ENCODE measurements around the gene IL1RL1. TPM values are rescaled to one million over a fixed set of nuclear protein-coding genes. Genes with fewer than 3 reads are reported as not detected.

The IL1RL1 gene
- total RNA-seq (2014; rRNA removed; shearing (Covaris generic)) = not detected in 2 replicates
- 0.13 and 0.35 TPM in 2 replicates for polyA plus RNA-seq (2016; fragmentation: Nextera tagmentation; extraction: Ambion mirVana)

DNA sequence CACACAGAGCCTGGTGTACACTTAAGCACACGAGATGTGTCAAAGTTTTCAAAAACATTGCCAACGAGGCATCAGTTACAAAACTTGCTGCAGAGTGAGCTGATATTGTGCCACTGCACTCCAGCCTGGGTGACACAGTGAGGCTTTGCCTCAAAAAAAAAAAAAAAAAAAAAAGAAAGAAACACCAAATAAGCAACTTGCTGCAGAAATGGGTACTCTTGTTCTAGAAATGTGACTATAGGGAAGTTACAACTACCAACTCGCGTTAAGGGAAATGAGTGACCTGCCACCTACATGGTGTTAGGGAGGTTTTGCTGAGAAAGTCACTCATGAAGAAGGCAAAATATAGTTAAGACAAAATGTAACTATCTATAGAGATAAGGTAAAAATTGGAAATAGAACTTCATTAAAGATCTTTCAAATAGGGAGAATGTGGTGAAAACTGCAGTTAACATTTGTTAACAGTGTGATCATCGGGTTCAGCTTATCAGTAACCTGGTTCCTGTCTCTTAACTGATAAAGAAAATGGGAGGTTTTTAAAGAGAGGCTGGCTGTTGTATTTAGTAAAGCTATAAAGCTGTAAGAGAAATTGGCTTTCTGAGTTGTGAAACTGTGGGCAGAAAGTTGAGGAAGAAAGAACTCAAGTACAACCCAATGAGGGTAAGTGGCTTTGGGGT lies at the start of gene IL1RL1:
TSS of gene IL1RL1 (plus strand) at position 600 of the 677 bp plus-strand sequence. CDS start 26,702 bp downstream, outside the sequence.
- Histone ChIP-seq H3K9me2 (ENCODE audit: insufficient read depth) (no peaks in the 10 kb centered on the region), H2AFZ (no peak within 1 kb of the TSS), H3K9me3 (ENCODE audit: low read depth) (no peaks in the 10 kb centered on the region), H3K79me2 (ENCODE audit: insufficient read depth) (no peaks in the 10 kb centered on the region), H3K4me1 (ENCODE audit: insufficient read depth) (peaks cover 24% of the 10 kb centered on the region), H3K27me3 (replicated peaks; ENCODE audit: insufficient read depth) (no peaks in the 10 kb centered on the region), H3K27ac (no peak within 1 kb of the TSS), H3K36me3 (ENCODE audit: low read depth) (no peaks in the 10 kb centered on the region), H4K20me1 (ENCODE audit: insufficient read depth) (no peaks in the 10 kb centered on the region), H3K4me3 (no peak within 1 kb of the TSS), H3F3A (ENCODE audit: insufficient read depth) (peaks cover 21% of the 10 kb centered on the region), H3K4me2 (ENCODE audit: unreplicated experiment) (no peak within 1 kb of the TSS), H3K9ac (no peak within 1 kb of the TSS)
- in situ Hi-C loops (cut with MboI) = no loop called here
- TF ChIP-seq EZH2 (IDR thresholded peaks at IDR 0.05; ENCODE audit: insufficient read depth, poor library complexity, severe bottlenecking) (no peak), EZH2phosphoT487 (IDR thresholded peaks at IDR 0.05; ENCODE audit: insufficient read depth, low read depth) (no peak)
- DNase-seq = no peak
- WGBS, 2 experiments (ENCODE audit: low coverage in 1 of 2, low lambda C conversion rate in 2 of 2, missing lambda C conversion rate in 2 of 2) = 80 to 86% methylated on average over 5 of the region's 5 CpGs

DNA sequence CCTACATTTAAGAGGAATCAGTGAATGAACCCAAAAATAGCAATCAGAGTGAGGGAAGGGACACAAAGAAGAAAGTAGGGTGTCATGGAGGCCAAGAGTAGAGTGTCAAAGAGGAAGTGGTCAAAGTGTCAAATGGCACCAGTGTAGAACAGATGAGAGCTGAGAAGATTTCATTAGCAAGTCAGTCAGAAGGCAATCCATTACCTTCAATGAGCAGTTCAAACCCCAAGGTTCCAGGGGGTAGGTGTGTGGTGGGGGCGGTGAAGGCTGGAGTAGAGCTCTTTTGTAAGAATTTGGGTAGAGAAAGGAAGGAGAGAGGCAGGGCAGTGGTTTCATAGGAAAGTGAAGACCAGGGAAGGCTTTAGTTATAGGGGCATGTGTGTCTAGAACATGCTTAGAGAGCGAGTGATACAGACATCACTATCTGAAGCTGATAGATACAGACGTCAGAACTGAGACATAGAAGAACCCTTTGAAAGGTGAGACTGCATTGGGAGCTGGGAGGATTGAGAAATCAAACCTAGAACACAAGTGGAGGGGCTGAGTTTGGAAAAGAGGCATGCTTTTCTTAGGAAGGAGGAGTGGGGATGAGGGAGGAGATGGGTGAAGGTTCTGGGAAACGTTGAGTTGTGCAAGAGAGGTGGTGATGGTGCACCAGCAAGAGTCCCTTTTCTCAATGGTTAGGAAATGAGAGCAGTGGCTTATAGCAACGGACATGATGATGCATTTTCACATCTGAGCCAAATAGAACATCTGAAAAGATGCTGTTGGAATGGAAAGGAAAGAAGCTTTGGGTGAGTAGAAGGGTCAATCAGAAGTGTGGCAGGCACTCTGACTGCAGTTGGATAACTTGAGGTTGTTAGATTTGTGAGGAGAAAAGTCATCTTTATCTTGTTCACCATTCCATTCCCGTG lies 48.9 kb upstream of the IL1RL1 start:
- no peaks in the 10 kb centered on the region for H3K9me2 ChIP-seq (ENCODE audit: insufficient read depth)
- no peak overlapping the region for H3K9ac ChIP-seq
- in situ Hi-C loops (cut with MboI) = loop anchor here (25.0 kb wide), 1 partner anchor 350 kb away; the partner anchor contains the start of gene SLC9A2
- 74 to 77% methylated on average over 6 of the region's 6 CpGs for WGBS, 2 experiments (ENCODE audit: low coverage in 1 of 2, low lambda C conversion rate in 2 of 2, missing lambda C conversion rate in 2 of 2)
- peaks cover 16% of the 10 kb centered on the region for H3K4me1 ChIP-seq (ENCODE audit: insufficient read depth)
- no peaks in the 10 kb centered on the region for H3K79me2 ChIP-seq (ENCODE audit: insufficient read depth)
- H4K20me1 ChIP-seq (ENCODE audit: insufficient read depth) = no peaks in the 10 kb centered on the region
- DNase-seq = no peak
- peaks cover 17% of the 10 kb centered on the region for H3F3A ChIP-seq (ENCODE audit: insufficient read depth)
- H2AFZ ChIP-seq = no peak overlapping the region
- H3K9me3 ChIP-seq (ENCODE audit: low read depth) = no peaks in the 10 kb centered on the region
- TF ChIP-seq EZH2phosphoT487 (IDR thresholded peaks at IDR 0.05; ENCODE audit: insufficient read depth, low read depth) (no peak), EZH2 (IDR thresholded peaks at IDR 0.05; ENCODE audit: insufficient read depth, poor library complexity, severe bottlenecking) (no peak)
- peaks cover 11% of the 10 kb centered on the region; the same call in 1 of the 2 replicates for H3K27me3 ChIP-seq (replicated peaks; ENCODE audit: insufficient read depth)
- H3K36me3 ChIP-seq (ENCODE audit: low read depth) = no peaks in the 10 kb centered on the region
- H3K4me3 ChIP-seq = no peak overlapping the region
- H3K27ac ChIP-seq = no peak overlapping the region
- no peak overlapping the region for H3K4me2 ChIP-seq (ENCODE audit: unreplicated experiment)

DNA sequence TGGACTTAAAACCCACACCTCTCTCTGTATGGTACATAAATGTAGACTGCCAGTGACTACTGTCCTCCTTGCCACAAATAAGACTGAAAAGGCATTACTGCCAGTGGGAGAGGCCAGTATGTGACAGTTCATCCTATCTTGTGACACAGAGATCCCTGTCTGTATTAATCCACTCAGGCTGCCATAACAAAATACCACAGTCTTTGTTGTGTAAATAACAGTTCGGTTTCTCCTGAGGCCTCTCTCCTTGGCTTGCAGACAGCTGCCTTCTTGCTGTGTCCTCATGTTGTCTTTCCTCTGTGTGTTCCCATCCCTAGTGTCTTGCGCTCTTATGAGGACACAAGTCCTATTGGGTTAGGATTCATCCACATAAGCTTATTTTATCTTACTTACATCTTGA lies 46.4 kb upstream of the IL1RL1 start:
- Histone ChIP-seq H3K9ac (no peak overlapping the region), H3K9me2 (ENCODE audit: insufficient read depth) (no peaks in the 10 kb centered on the region), H3K4me1 (ENCODE audit: insufficient read depth) (peaks cover 16% of the 10 kb centered on the region), H3F3A (ENCODE audit: insufficient read depth) (no peaks in the 10 kb centered on the region), H3K27ac (no peak overlapping the region), H3K79me2 (ENCODE audit: insufficient read depth) (no peaks in the 10 kb centered on the region), H3K9me3 (ENCODE audit: low read depth) (no peaks in the 10 kb centered on the region), H2AFZ (no peak overlapping the region), H3K4me3 (no peak overlapping the region), H3K36me3 (ENCODE audit: low read depth) (no peaks in the 10 kb centered on the region), H3K27me3 (replicated peaks; ENCODE audit: insufficient read depth) (peaks cover 17% of the 10 kb centered on the region; the same call in 1 of the 2 replicates), H3K4me2 (ENCODE audit: unreplicated experiment) (no peak overlapping the region), H4K20me1 (ENCODE audit: insufficient read depth) (no peaks in the 10 kb centered on the region)
- 79 to 82% methylated on average over 2 of the region's 2 CpGs for WGBS, 2 experiments (ENCODE audit: low coverage in 1 of 2, low lambda C conversion rate in 2 of 2, missing lambda C conversion rate in 2 of 2)
- in situ Hi-C loops (cut with MboI) = loop anchor here (25.0 kb wide), 1 partner anchor 347 kb away; the partner anchor contains the start of gene SLC9A2
- TF ChIP-seq EZH2phosphoT487 (IDR thresholded peaks at IDR 0.05; ENCODE audit: insufficient read depth, low read depth) = no peak
- no peak for TF ChIP-seq EZH2 (IDR thresholded peaks at IDR 0.05; ENCODE audit: insufficient read depth, poor library complexity, severe bottlenecking)
- DNase-seq = no peak

DNA sequence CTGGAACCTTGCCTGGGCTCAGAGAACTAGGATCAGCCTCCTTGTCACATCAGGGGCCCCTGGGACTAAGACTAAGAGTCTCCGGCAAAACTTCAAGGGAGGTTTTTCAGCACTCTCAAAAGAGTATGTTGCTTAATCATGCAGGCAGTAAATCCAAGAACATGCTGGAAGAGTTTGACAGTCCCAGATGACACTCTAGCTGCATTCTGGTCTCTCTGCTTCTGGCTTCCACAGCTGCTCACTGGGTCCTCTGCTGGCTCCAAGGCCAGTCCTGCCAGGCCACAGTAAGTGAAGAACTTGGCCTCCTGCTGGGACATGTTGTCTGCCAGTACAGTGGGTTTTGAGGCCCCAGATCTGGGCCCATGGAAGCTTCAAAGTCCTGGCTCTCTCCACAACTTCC lies 45.2 kb upstream of the IL1RL1 start:
- no peak overlapping the region for H3K27ac ChIP-seq
- H4K20me1 ChIP-seq (ENCODE audit: insufficient read depth) = no peaks in the 10 kb centered on the region
- H3F3A ChIP-seq (ENCODE audit: insufficient read depth) = no peaks in the 10 kb centered on the region
- DNase-seq = no peak
- H3K4me1 ChIP-seq (ENCODE audit: insufficient read depth) = peaks cover 16% of the 10 kb centered on the region
- H3K9me2 ChIP-seq (ENCODE audit: insufficient read depth) = no peaks in the 10 kb centered on the region
- TF ChIP-seq EZH2phosphoT487 (IDR thresholded peaks at IDR 0.05; ENCODE audit: insufficient read depth, low read depth) (no peak), EZH2 (IDR thresholded peaks at IDR 0.05; ENCODE audit: insufficient read depth, poor library complexity, severe bottlenecking) (no peak)
- no peak overlapping the region for H3K4me2 ChIP-seq (ENCODE audit: unreplicated experiment)
- no peaks in the 10 kb centered on the region for H3K36me3 ChIP-seq (ENCODE audit: low read depth)
- H3K79me2 ChIP-seq (ENCODE audit: insufficient read depth) = no peaks in the 10 kb centered on the region
- no peak overlapping the region for H3K9ac ChIP-seq
- peaks cover 19% of the 10 kb centered on the region; the same call in 1 of the 2 replicates for H3K27me3 ChIP-seq (replicated peaks; ENCODE audit: insufficient read depth)
- 32 to 44% methylated on average over 1 of the region's 1 CpG for WGBS, 2 experiments (ENCODE audit: low coverage in 1 of 2, low lambda C conversion rate in 2 of 2, missing lambda C conversion rate in 2 of 2)
- H3K4me3 ChIP-seq = no peak overlapping the region
- no peaks in the 10 kb centered on the region for H3K9me3 ChIP-seq (ENCODE audit: low read depth)
- no peak overlapping the region for H2AFZ ChIP-seq
- in situ Hi-C loops (cut with MboI) = loop anchor here (25.0 kb wide), 1 partner anchor 346 kb away; the partner anchor contains the start of gene SLC9A2

Measured in GM23248 (cell line).